Measurements from ENCODE around the gene LAMB4. TPM values are rescaled to one million over a fixed set of nuclear protein-coding genes. Genes with fewer than 3 reads are reported as not detected.
A peak's percentile ranks its signal among the peaks of the same experiment; 100 is the strongest.

The LAMB4 gene
- polyA plus RNA-seq, 1 experiment = 0.33 TPM

DNA sequence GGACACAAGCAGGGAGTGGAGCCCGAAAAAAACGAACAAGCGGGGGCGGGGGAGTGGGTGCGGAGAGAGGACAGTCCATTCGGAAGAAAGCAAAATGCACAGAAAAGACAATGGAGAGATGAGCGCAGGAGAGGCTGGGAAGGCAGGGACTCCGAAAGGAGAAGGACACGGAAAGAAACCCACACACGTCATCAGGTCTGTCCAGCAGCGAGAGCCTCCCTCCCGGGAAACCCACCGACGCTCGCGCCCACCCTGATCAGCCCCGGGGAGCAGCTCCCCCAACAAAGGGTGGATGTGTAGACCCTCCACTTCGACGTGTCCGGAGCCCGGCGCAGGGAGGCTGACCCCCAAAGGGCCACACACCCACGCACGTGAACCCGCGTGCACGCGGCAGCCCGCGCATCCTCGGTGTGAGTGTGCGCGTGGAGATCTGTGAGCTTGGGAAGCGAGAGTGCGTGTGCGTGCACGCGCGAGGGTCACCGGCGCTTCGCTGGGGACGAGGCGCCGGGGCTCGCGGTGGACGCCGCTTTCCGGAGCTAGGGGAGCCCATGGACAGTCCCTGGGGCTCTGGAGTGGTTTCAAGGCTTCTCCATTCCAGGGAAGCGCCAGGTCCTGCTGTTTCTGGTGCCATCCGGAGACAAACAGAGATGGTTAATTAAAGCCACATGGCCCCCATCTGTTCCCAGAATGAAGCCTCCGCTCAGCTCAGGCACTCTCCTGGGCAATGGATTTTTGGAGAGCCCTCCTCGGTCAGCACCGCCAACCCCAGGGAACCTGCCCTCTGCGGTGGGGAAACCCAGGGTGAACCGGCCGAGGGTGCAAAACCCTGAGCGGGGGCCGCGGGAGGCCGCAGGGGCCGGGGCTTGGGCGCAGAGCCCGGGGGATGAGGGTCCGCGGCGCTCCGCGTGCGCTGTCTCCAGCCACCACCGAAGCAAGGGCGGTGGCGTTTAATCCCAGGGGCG is 128.1 kb downstream of the LAMB4 start:
- CTCF ChIA-PET = interaction anchor here (1.1 to 2.7 kb wide), 2 partner anchors 127 to 144 kb away, joined by 4 to 24 read pairs; no protein-coding TSS in a partner anchor
- TF ChIP-seq, protein P1, sequence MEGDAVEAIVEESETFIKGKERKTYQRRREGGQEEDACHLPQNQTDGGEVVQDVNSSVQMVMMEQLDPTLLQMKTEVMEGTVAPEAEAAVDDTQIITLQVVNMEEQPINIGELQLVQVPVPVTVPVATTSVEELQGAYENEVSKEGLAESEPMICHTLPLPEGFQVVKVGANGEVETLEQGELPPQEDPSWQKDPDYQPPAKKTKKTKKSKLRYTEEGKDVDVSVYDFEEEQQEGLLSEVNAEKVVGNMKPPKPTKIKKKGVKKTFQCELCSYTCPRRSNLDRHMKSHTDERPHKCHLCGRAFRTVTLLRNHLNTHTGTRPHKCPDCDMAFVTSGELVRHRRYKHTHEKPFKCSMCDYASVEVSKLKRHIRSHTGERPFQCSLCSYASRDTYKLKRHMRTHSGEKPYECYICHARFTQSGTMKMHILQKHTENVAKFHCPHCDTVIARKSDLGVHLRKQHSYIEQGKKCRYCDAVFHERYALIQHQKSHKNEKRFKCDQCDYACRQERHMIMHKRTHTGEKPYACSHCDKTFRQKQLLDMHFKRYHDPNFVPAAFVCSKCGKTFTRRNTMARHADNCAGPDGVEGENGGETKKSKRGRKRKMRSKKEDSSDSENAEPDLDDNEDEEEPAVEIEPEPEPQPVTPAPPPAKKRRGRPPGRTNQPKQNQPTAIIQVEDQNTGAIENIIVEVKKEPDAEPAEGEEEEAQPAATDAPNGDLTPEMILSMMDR (IDR thresholded peaks at IDR 0.05; ENCODE audit: low read depth, low read length) = no peak
- peak overlapping the region; percentile 84 for H3K4me3 ChIP-seq (ENCODE audit: low read depth, low read length)
- peaks cover 7% of the 10 kb centered on the region; the same call in 1 of the 2 replicates for H3K9me3 ChIP-seq (ENCODE audit: control insufficient read depth, insufficient read depth, low read length)
- no peaks in the 10 kb centered on the region for H3K27me3 ChIP-seq (ENCODE audit: control insufficient read depth, insufficient read depth, low read length)
- H3K27ac ChIP-seq (ENCODE audit: low read depth, low read length) = peak overlapping the region; percentile 86
- POLR2A ChIA-PET = interaction anchor here (0.7 to 2.5 kb wide), 14 partner anchors 10 to 144 kb away, joined by 3 to 9 read pairs (median 4); no protein-coding TSS in a partner anchor
- no peak for DNase-seq (ENCODE audit: low read depth, low spot score)

DNA sequence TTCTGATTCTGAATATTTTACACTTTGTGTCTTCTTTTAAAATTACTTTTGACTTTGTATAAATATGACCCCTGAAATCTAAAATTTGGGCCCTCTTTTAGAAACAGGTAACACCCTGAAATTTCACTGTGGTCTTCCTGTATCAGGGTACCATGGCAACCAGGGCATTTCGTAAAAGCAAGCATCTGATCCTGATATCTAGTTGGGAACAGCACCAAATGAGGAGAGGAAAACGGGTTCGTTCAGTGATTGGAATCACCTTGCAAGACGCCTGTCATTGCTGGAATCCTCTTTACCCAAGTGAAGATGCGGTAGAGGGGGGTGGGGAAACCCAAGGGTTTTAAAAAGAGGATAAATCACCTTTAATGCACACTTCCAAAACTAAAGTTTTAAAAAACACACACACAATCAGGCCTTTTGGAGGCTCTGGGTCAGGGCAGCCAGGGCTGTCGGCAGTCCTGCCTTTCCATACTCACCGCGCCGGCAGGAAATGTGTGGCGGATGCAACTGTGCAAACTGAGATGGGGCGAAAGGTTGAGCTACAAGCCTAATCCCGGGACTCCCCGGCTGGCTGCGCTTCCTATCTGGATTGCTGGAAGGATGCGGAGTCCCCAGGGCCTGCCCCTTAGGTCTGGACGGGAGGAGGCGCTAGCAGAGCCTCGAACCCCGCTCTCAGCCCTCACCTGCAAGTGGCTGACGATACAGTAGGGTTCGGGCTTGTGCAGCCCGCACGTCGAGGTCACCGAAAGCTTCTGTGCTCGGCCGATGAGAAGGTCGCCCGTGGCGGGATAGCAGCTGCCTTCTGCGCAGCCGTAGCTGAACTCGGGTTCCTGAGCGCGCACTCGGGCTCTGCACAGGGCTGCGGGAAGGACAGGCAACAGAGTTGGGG is 129.0 kb downstream of the LAMB4 start:
- POLR2A ChIA-PET = interaction anchor here (1.0 to 2.5 kb wide), 7 partner anchors 13 to 145 kb away, joined by 3 to 9 read pairs (median 4); no protein-coding TSS in a partner anchor

DNA sequence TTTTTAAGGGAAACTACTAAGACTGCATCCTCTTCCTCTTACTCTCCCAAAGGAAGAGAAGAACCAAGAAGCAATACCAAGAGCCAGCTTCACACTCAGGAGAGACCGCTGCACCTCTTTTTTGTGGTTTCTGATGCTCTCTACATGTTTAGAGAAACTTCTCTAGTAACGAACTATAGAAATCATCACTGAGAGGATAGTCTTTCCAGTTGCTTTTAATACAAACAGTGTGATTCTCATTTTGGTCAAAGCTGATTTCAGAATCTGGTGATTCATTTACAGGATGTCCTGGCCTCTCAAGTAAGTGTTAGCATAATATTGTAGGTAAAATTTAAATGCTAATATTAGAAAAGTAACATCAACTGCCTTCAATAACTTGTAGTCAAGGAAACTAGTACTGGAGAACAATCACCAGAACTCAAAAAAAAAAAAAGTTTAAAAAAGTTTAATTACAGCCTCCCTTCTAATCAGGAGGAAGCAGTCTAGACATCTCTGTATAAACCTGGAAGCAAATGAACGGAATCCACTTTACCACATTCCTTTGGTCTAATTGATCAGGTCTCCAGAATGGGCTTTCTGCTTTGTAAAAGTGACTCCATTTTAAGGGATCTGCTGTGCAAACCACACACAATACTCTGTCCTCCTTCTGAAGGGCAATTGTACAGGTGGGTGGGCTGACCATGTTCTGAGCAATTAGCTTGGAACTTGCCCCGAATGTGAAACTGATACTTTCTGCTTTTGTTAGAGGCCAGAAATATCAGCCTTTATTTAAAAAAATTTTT is 130.2 kb downstream of the LAMB4 start:
- Histone ChIP-seq H3K9me3 (ENCODE audit: control insufficient read depth, insufficient read depth, low read length) (peaks cover 7% of the 10 kb centered on the region; the same call in 1 of the 2 replicates), H3K4me3 (ENCODE audit: low read depth, low read length) (peak overlapping the region; percentile 41), H3K27ac (ENCODE audit: low read depth, low read length) (no peak overlapping the region), H3K27me3 (ENCODE audit: control insufficient read depth, insufficient read depth, low read length) (no peaks in the 10 kb centered on the region)
- no peak for DNase-seq (ENCODE audit: low read depth, low spot score)
- CTCF ChIA-PET = interaction anchor here (0.6 to 3.0 kb wide), 2 partner anchors 146 to 147 kb away, joined by 4 to 17 read pairs; no protein-coding TSS in a partner anchor
- TF ChIP-seq, protein P1 (IDR thresholded peaks at IDR 0.05; ENCODE audit: low read depth, low read length) = no peak
- POLR2A ChIA-PET = interaction anchor here (0.6 to 0.9 kb wide), 5 partner anchors 9 to 1285 kb away, joined by 3 to 4 read pairs (median 3); no protein-coding TSS in a partner anchor

More for the DNA sequence above, 129.0 kb downstream of the LAMB4 start:
- CTCF ChIA-PET = interaction anchor here (0.6 to 3.0 kb wide), 4 partner anchors 29 to 145 kb away, joined by 3 to 24 read pairs (median 10); no protein-coding TSS in a partner anchor
- H3K27me3 ChIP-seq (ENCODE audit: control insufficient read depth, insufficient read depth, low read length) = no peaks in the 10 kb centered on the region
- H3K4me3 ChIP-seq (ENCODE audit: low read depth, low read length) = peak overlapping the region; percentile 84
- peak overlapping the region; percentile 86 for H3K27ac ChIP-seq (ENCODE audit: low read depth, low read length)
- DNase-seq (ENCODE audit: low read depth, low spot score) = no peak
- TF ChIP-seq, protein P1 (IDR thresholded peaks at IDR 0.05; ENCODE audit: low read depth, low read length) = peak; percentile 33
- peaks cover 7% of the 10 kb centered on the region; the same call in 1 of the 2 replicates for H3K9me3 ChIP-seq (ENCODE audit: control insufficient read depth, insufficient read depth, low read length)

DNA sequence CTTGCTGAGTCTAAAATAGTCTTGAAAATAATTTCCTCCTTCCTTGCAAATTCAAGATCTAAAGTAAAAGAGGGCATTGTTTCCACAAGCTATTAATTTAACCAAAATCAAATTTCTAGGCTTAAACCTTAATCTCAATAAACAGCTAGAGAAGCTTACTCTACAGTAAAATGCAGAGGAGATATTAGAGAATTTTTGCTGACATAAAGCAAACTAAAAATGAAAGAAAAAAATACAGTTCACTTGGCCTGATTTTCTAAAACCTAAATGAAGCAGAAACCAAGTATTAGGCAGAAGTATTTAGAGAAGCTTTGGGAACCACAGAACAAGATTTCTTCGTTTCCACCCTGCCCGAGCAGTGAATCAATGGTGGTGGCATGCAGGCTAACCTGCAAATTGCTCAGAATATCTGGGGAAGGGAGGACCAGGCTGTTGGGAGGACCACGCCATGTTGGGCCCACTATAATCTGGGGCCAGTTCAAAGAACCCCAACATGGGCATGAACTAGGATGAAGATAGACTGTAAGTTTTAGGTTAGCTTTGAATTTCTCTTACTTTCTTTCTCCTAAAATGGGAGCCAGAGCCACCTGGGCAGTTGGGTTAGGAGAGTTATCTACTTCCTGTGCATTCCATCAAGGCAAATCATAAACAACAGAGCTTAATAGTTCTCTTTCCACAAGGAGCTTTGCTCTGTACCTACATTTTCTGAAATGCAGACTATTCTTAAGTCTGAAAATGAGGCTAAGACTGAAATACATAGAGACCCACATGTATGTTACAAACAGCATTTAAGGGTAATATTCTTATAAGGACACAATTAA is 131.3 kb downstream of the LAMB4 start:
- ChIA-PET POLR2A (interaction anchor here (0.7 to 0.9 kb wide), 2 partner anchors 10 to 46 kb away, joined by 3 to 4 read pairs; no protein-coding TSS in a partner anchor), CTCF (interaction anchor here (0.5 to 3.0 kb wide), 3 partner anchors 147 to 831 kb away, joined by 4 to 17 read pairs (median 13); no protein-coding TSS in a partner anchor)
- TF ChIP-seq, protein P1 (IDR thresholded peaks at IDR 0.05; ENCODE audit: low read depth, low read length) = no peak
- no peak for DNase-seq (ENCODE audit: low read depth, low spot score)
- Histone ChIP-seq H3K27ac (ENCODE audit: low read depth, low read length) (no peak overlapping the region), H3K27me3 (ENCODE audit: control insufficient read depth, insufficient read depth, low read length) (no peaks in the 10 kb centered on the region), H3K4me3 (ENCODE audit: low read depth, low read length) (peak overlapping the region; percentile 15), H3K9me3 (ENCODE audit: control insufficient read depth, insufficient read depth, low read length) (peaks cover 7% of the 10 kb centered on the region; the same call in 1 of the 2 replicates)
